ENCODE measurements around the gene SLIT1.

The SLIT1 gene

GRCh38 chr10:96992721-96993120 is 193.0 kb downstream of the SLIT1 start:
- DNase-seq = no peak

- no peak for DNase-seq
These were observed 194.4 kb downstream of the SLIT1 start for GRCh38 chr10:96991313-96991841.

GRCh38 chr10:96988426-96988825 is 197.3 kb downstream of the SLIT1 start:
- DNase-seq = no peak

- DNase-seq = no peak
These were observed 197.9 kb downstream of the SLIT1 start for GRCh38 chr10:96987842-96988175.

GRCh38 chr10:96987141-96987841 is 198.5 kb downstream of the SLIT1 start:
- DNase-seq = no peak

- no peak for DNase-seq
These were observed 199.4 kb downstream of the SLIT1 start for GRCh38 chr10:96986200-96986856.

GRCh38 chr10:96984541-96985131 is 201.1 kb downstream of the SLIT1 start:
- DNase-seq = peak; percentile 67

- DNase-seq = no peak
These were observed 203.4 kb downstream of the SLIT1 start for GRCh38 chr10:96982149-96982930.

GRCh38 chr10:96978621-96979154 is 207.1 kb downstream of the SLIT1 start:
- no peak for DNase-seq

- DNase-seq = no peak
These were observed 210.6 kb downstream of the SLIT1 start for GRCh38 chr10:96975136-96975535.

GRCh38 chr10:96973809-96974747 is 211.7 kb downstream of the SLIT1 start:
- DNase-seq = no peak

GRCh38 chr10:96972264-96972663 is 213.5 kb downstream of the SLIT1 start:
- no peak for DNase-seq

- no peak for DNase-seq
These were observed 214.4 kb downstream of the SLIT1 start for GRCh38 chr10:96971324-96971723.

- DNase-seq = no peak
These were observed 216.9 kb downstream of the SLIT1 start for GRCh38 chr10:96968682-96969423.

GRCh38 chr10:96967847-96968246 is 217.9 kb downstream of the SLIT1 start:
- DNase-seq = no peak

- no peak for DNase-seq
These were observed 221.6 kb downstream of the SLIT1 start for GRCh38 chr10:96964131-96964530.

- DNase-seq = no peak
These were observed 224.9 kb downstream of the SLIT1 start for GRCh38 chr10:96960872-96961271.

GRCh38 chr10:96959733-96960132 is 226.0 kb downstream of the SLIT1 start:
- DNase-seq = no peak

GRCh38 chr10:96958071-96958470 is 227.7 kb downstream of the SLIT1 start:
- DNase-seq = no peak

GRCh38 chr10:96955794-96956193 is 230.0 kb downstream of the SLIT1 start:
- no peak for DNase-seq

- DNase-seq = no peak
These were observed 233.8 kb downstream of the SLIT1 start for GRCh38 chr10:96951954-96952353.
